Activated CD4-positive, alpha-beta memory T cell treated with anti-CD3 and anti-CD28 coated beads for 36 hours (primary cell): ENCODE data around the gene EFCAB11. TPM values are rescaled to one million over a fixed set of nuclear protein-coding genes. Genes with fewer than 3 reads are reported as not detected.

Source experiments
- CTCF ChIA-PET: fragments of 350-600 bp; sonication (Branson Sonifier 250); formaldehyde crosslinking; loops from one replicate; lab custom pipeline; 2021; ENCODE audit warnings: antibody characterized with exemption, inconsistent platforms; lab: Charles Lee
- POLR2A ChIA-PET: fragments of 350-600 bp; sonication (Branson Sonifier 250); formaldehyde crosslinking; loops from one replicate; lab custom pipeline; 2021; ENCODE audit warnings: antibody characterized with exemption; lab: Charles Lee
- DNase-seq: peaks from one replicate; pipeline ENCODE4 v3.0.0-alpha.2; 2020
- H3K27ac Mint-ChIP-seq: one replicate; pipeline ENCODE4 v1.8.0; 2021; ENCODE audit warnings: mixed read lengths
- H3K27me3 Mint-ChIP-seq: one replicate; pipeline ENCODE4 v1.8.0; 2021; ENCODE audit warnings: mixed read lengths
- H3K36me3 Mint-ChIP-seq: one replicate; pipeline ENCODE4 v1.8.0; 2021; ENCODE audit warnings: mixed read lengths
- H3K4me1 Mint-ChIP-seq: one replicate; pipeline ENCODE4 v1.8.0; 2021; ENCODE audit warnings: low read depth, mixed read lengths
- H3K4me3 Mint-ChIP-seq: one replicate; pipeline ENCODE4 v1.8.0; 2021; ENCODE audit warnings: mild to moderate bottlenecking, mixed read lengths
- H3K9me3 Mint-ChIP-seq: one replicate; pipeline ENCODE4 v1.8.0; 2021; ENCODE audit warnings: mixed read lengths
- intact Hi-C: fragments of 100-400 bp; cut with micrococcal nuclease; formaldehyde crosslinking; loops from one replicate; pipeline ENCODE4 v1.15.1; 2023
- total RNA-seq, 2 experiments: library from RNA; stranded (reverse); gene quantifications; one replicate each; pipeline ENCODE4 v1.2.3, GENCODE V29; 2021

Gene EFCAB11
- total RNA-seq, 2 experiments from 2014 or later: 10.6 to 10.8 TPM

- intact Hi-C loops: no loop called here
- Mint-ChIP-seq H3K27me3 (no peaks in the 10 kb centered on the region), H3K36me3 (peaks cover 2% of the 10 kb centered on the region), H3K4me1 (peaks cover 36% of the 10 kb centered on the region), H3K9me3 (peaks cover 22% of the 10 kb centered on the region), H3K27ac (no peak overlapping the region), H3K4me3 (no peak overlapping the region)
- ChIA-PET CTCF (interaction anchor here (1.4 kb wide), 1 partner anchor 134 kb away, joined by 3 read pairs; no protein-coding TSS in a partner anchor), POLR2A (no interaction called here)
- no peak for DNase-seq
Observed at GRCh38 chr14:89747126-89747525, 207.4 kb downstream of the EFCAB11 start.

- DNase-seq: peak; percentile 35
- no peak overlapping the region for H3K4me3 Mint-ChIP-seq
- H3K27ac Mint-ChIP-seq: no peak overlapping the region
- H3K36me3 Mint-ChIP-seq: peaks cover 2% of the 10 kb centered on the region
- CTCF ChIA-PET: interaction anchor here (1.4 kb wide), 1 partner anchor 134 kb away, joined by 3 read pairs; no protein-coding TSS in a partner anchor
- POLR2A ChIA-PET: no interaction called here
- H3K4me1 Mint-ChIP-seq: peaks cover 32% of the 10 kb centered on the region
- no peaks in the 10 kb centered on the region for H3K27me3 Mint-ChIP-seq
- peaks cover 22% of the 10 kb centered on the region for H3K9me3 Mint-ChIP-seq
- intact Hi-C loops: no loop called here
Observed at GRCh38 chr14:89746654-89747053, 207.9 kb downstream of the EFCAB11 start.

GRCh38 chr14:89746135-89746534 is 208.4 kb downstream of the EFCAB11 start:
- ChIA-PET CTCF (interaction anchor here (0.7 kb wide), 1 partner anchor 22 kb away, joined by 3 read pairs; no protein-coding TSS in a partner anchor), POLR2A (no interaction called here)
- peaks cover 2% of the 10 kb centered on the region for H3K36me3 Mint-ChIP-seq
- no peak for DNase-seq
- H3K27ac Mint-ChIP-seq: no peak overlapping the region
- intact Hi-C loops: no loop called here
- H3K27me3 Mint-ChIP-seq: no peaks in the 10 kb centered on the region
- no peak overlapping the region for H3K4me3 Mint-ChIP-seq
- H3K4me1 Mint-ChIP-seq: peaks cover 27% of the 10 kb centered on the region
- peaks cover 24% of the 10 kb centered on the region for H3K9me3 Mint-ChIP-seq

Other genes with a start within 250 kb of the EFCAB11 start
- gene TDP1, start 1.2 kb upstream of the EFCAB11 start, total RNA-seq: 10 to 100 TPM; 99.3 TPM
- not detected for gene KCNK13, start 107.3 kb upstream of the EFCAB11 start, total RNA-seq